ENCODE data around the gene REXO4.
A peak's percentile ranks its signal among the peaks of the same experiment; 100 is the strongest.

The REXO4 gene

GRCh38 chr9:133367778-133368177 lies 50.0 kb downstream of the REXO4 start:
- DNase-seq (ENCODE audit: low read depth) = no peak

DNA sequence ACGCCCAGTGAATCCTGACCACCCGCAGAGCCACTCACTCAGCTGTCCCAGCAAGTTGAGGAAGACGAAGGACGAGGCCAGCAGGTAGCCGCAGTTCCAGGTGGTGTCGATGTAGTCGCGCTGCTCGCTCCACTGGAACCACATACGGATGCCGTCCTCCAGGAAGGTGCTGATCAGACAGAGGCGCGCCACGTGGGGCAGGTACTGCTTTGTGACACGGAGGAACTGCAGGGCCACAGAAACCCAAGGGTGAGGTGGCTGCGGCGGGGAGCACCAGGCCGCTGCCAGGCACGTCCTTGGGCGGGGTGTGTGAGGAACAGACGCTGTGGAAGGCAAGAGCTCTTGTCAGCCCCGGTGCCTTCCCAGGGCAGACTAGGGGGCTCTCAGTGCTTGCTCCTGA lies 50.6 kb downstream of the REXO4 start:
- DNase-seq (ENCODE audit: low read depth) = no peak

- DNase-seq (ENCODE audit: low read depth) = no peak
Observed at GRCh38 chr9:133366435-133366834, 51.4 kb downstream of the REXO4 start.

DNA sequence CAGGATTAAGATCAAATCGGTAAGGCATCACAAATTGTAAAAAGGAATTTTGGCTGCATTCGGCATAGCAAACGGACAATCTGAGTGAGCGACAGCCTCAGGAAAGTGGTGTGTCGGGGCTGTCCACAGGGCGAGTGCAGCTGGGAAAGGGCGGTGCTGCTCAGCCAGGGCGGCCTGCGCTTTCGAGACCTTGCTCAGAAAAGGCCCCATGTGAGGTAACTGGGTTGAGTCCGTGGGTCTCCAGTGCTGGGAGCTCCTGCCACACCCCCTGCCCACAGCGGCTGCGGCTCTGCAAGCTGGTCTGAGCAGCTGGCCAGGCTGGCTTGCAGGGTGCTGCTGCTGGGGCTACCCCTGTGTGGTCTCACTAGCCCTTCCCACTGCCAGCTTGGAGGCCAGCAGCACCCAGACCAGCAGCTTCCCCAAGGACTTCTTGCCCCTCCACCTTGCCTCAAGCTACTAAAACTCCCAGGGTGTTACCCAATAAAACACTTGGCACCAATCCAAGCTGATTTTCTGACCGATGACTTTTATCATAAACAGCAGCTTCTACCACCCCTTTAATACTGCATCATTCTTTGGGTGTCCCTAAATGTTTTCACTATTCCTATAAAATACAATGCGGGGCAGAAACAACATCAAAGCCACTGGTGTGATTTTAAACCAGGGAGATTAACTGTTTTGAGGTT lies 55.3 kb downstream of the REXO4 start:
- DNase-seq (ENCODE audit: low read depth) = no peak

DNA sequence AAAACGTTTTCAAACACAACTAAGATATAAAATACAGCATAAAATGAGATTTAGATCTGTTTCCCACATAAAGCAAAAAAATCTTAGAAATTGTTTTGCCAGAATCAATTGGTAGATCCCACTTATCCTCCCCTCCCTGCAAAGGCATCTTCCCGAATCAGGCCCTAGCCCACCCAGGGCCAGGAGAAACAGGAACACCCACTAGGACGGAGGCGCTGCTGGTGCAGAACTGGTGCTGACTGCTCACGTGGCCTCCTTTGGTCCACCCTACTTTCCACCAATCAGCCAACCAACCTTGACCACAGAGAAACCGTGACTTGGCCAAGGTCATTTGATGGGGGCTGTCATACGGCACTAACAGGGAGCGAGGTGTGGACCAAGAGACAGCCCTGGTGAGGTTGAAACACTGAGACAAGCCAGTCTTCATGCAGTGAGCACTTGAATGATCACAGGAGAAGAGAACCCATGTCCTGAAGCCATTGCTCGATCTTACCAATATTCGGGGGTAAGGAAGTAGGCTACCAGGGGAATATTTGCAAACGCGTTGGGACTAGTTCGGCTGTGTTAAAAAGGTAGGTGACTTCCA lies 56.2 kb downstream of the REXO4 start:
- no peak for DNase-seq (ENCODE audit: low read depth)

DNA sequence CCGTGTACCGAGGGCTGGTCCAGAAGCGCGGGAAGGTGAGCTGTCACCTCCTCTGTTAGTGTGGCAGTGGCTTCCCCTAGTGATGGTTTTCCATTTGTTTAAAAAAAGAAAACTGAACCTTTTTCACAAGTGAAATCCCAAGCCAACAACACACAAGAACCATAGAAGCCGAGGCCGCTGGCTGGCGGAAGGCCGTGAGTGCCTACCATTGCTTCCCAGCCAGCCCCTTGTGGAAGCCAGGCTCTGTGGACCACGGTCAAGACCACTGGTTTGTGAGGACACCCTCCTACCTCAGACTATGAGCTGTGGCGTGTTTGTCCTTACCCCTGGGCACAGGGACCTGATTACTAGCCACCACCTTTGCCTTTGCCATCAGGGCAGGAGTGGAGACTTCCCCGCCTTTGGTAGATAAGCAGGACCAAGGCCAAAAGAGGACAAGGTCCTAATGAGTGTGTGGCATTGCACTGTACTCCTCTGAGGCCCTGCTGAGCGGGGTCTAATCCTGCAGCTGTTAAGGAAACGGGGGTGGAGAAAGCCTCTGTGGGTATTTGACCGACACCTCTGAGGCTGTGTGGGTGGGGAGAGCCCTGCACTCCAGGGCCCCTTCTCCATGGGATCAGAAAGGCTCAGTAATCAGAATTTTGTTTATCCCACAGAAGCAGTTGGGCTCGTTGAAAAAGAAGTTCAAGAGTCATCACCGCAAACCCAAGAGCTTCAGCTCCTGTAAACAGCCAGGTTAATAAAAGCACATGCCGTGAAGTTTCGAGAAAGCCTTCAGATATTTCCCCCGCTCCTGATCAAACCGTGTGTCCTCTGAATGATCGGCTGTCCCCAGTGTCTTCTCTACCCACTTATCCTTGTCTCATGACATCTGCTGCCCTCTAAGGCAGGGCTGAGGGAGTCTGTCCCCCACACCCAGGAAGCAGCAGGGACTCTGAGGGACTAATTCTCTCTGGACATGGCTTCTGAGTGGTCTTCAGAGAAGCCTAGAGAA lies 57.1 kb downstream of the REXO4 start:
- no peak for DNase-seq (ENCODE audit: low read depth)

DNA sequence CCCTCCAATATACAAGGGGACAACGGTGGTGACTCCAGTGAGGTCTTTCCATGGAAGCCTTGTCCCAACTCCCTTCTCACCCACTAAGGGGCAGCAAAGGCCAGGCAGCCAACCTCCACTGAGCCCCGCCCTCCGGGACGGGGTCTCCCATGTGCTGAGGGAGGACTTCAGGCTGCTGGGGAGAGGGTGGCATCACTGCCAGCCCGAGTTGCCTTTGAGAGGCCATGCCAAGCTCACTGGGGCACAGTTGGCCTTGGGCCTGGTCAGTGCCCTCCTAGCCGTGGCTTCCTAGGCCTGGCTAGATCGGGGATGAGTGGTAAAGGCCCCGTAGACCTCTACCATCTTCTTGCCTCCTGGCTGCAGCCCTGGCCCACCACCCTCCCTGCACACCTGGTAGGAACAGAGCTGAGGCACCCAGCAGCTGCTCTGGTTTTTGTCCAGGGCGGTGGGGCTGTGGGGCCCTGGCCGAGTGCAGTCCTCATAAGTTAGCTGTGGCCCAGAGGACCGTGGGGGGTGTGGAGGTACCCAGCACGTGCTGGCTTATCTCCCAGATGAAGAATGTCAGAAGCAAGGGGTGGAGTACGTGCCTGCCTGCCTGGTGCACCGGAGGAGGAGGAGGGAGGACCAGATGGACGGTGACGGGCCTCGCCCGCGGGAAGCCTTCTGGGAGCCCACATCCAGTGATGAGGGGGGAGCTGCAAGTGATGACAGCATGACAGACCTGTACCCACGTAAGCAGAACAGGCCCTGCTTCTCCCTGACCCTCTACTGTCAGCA lies 58.2 kb downstream of the REXO4 start:
- no peak for DNase-seq (ENCODE audit: low read depth)

GRCh38 chr9:133357656-133358055 lies 60.2 kb downstream of the REXO4 start:
- no peak for DNase-seq (ENCODE audit: low read depth)

DNA sequence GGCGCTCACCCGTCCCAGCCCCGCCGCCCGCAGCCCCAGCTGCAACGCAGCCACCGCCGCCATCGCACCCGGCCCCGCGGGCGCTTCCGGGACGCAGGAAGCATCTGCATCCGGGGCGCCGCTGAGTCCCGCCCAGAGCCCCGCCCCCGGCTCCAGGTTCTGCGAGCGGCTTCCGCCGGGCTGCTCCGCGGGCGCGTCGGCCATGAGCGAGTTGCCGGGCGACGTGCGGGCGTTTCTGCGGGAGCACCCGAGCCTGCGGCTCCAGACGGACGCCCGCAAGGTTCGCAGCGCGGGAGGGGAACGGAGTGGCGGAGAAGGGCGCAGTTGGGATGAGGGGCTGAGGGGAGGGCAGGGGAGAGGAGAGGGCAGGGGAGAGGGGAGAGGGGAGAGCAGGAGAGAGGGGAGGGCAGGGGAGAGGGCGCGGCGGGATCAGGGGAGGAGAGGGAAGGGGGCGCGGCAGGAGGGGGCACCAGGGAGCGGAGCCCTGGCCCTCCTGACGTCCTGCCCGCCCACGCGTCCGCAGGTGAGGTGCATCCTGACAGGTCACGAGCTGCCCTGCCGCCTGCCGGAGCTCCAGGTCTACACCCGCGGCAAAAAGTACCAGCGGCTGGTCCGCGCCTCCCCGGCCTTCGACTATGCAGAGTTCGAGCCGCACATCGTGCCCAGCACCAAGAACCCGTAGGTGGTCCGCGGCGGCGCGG lies 61.3 kb downstream of the REXO4 start, which contains the start of the genes SURF1 and SURF2:
Gene SURF1 (minus strand): TSS at position 97 of the 701 bp plus-strand sequence. CDS start 34 bp downstream, at position 63.
Gene SURF2 (plus strand): TSS at position 160 of the 701 bp plus-strand sequence. CDS start 43 bp downstream, at position 203.
- peak; percentile 89 for DNase-seq (ENCODE audit: low read depth)

All from activated T-cell treated with anti-CD3 and anti-CD28 coated beads for 1 hour (primary cell).